Fibroblast of lung (primary cell): ENCODE results near the gene PGA4.

ENCODE experiments used
- CTCF ChIP-seq, 2 donors: IDR thresholded peaks in 1 of 2; conservative IDR thresholded peaks in 1 of 2; 1 replicate in 1 of 2; 2 replicates in 1 of 2; pipeline ENCODE4 v1.5.1; 2011 to 2012; ENCODE audit warnings: low read length in 2 of 2, control low read depth in 1 of 2, inconsistent platforms in 1 of 2, low read depth in 1 of 2, mild to moderate bottlenecking in 1 of 2
- EZH2 ChIP-seq: IDR thresholded peaks from 2 replicates; pipeline ENCODE4 v1.5.1; 2012; ENCODE audit warnings: low read length, control low read depth, mild to moderate bottlenecking; ENCODE audit errors: missing control alignments

- TF ChIP-seq CTCF (conservative IDR thresholded peaks at IDR 0.05 in 1 of 2, IDR thresholded peaks at IDR 0.05 in 1 of 2; ENCODE audit: low read depth in 1 of 2, low read length in 2 of 2) (no peak), EZH2 (no peak)
These were observed 27.0 kb upstream of the PGA4 start for GRCh38 chr11:61194981-61195695.
